ENCODE measurements around the gene PLCH1. TPM values are rescaled to one million over a fixed set of nuclear protein-coding genes. Genes with fewer than 3 reads are reported as not detected.

Gene PLCH1
- total RNA-seq, 1 donor: 11.7 TPM

DNA sequence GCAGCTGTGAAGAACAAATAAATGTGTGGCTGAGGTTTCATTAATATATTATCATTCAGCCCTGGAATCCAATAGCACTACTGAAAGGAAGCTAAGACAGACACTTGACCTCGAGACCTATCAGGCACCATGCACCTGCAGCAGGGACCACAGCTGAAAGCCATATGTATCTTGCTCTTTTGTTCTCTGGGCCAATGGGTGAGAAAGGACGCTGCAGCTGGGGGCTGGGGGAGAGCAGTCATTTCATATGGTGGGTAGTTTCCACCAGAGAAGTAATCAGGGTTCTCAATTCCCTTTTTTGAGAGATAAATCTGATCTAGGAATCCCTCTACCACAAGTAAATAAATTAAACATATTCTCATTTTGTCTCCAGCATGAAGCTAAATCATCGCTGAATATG, 225.8 kb downstream of the PLCH1 start:
- no peak overlapping the region for H3K4me3 ChIP-seq (ENCODE audit: low read depth, low read length)
- no peak for DNase-seq (ENCODE audit: low read depth)
- TF ChIP-seq, protein P1, sequence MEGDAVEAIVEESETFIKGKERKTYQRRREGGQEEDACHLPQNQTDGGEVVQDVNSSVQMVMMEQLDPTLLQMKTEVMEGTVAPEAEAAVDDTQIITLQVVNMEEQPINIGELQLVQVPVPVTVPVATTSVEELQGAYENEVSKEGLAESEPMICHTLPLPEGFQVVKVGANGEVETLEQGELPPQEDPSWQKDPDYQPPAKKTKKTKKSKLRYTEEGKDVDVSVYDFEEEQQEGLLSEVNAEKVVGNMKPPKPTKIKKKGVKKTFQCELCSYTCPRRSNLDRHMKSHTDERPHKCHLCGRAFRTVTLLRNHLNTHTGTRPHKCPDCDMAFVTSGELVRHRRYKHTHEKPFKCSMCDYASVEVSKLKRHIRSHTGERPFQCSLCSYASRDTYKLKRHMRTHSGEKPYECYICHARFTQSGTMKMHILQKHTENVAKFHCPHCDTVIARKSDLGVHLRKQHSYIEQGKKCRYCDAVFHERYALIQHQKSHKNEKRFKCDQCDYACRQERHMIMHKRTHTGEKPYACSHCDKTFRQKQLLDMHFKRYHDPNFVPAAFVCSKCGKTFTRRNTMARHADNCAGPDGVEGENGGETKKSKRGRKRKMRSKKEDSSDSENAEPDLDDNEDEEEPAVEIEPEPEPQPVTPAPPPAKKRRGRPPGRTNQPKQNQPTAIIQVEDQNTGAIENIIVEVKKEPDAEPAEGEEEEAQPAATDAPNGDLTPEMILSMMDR (IDR thresholded peaks at IDR 0.05; ENCODE audit: insufficient read depth, low read depth, low read length): no peak

DNA sequence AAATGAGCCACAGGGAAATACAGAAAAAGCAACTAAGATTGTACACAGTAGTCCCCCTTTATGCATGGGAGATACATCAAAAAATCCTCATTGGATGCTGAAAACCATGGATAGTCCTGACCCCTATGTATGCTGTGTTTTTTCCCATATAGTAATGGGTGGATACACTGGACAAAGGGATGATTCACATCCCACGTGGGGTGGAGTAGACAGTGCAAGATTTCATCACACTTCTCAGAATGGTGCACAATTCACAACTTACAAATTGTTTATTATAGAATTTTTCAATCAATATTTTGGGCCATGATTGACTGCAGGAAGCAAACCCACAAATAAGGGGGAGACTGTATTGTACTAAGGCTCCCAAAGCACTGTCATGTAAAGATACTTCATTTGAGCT, 227.0 kb downstream of the PLCH1 start:
- TF ChIP-seq, protein P1 (IDR thresholded peaks at IDR 0.05; ENCODE audit: insufficient read depth, low read depth, low read length): no peak
- no peak overlapping the region for H3K4me3 ChIP-seq (ENCODE audit: low read depth, low read length)
- peak; percentile 14 for DNase-seq (ENCODE audit: low read depth)

DNA sequence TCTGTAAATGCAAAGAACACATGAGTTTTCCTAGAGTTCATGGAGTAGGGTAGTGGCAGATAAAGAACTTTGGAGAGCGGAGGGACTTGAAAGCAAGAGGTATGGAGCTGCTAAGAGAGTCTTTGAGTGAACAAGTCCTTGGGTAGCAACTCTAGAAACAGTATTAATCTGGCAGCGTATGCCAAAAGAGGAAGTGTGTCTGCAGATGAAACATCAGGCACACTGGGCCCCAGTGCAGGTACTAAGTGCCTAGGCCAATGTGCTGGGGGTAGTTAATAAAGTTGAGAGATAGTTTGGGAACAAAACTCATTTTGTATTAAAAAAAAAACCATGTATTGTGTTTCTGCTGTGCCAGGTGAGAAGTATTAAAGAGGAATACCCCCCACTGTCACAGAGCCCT, 228.4 kb downstream of the PLCH1 start:
- no peak overlapping the region for H3K4me3 ChIP-seq (ENCODE audit: low read depth, low read length)
- DNase-seq (ENCODE audit: low read depth): no peak
- TF ChIP-seq, protein P1 (IDR thresholded peaks at IDR 0.05; ENCODE audit: insufficient read depth, low read depth, low read length): no peak

DNA sequence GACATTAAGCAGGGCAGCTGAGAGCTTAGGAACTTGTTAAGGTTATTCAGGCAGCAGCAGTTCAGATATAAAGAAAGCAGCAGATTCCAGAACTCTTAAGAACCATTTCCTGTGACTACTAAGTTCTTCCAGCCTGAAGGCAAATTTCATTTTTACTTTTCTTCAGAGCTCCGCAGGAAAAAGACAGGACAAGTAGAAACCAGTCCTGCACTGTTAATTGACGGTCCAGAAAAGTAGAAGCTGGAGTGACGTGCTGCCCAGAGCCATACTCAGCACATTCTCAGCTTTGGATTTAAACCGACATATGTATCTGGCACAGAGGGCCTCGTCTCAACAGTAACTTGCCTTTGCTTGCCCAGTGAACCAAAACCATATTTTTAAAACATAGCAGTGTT, 232.0 kb downstream of the PLCH1 start:
- DNase-seq (ENCODE audit: low read depth): no peak
- TF ChIP-seq, protein P1 (IDR thresholded peaks at IDR 0.05; ENCODE audit: insufficient read depth, low read depth, low read length): no peak
- H3K4me3 ChIP-seq (ENCODE audit: low read depth, low read length): no peak overlapping the region

DNA sequence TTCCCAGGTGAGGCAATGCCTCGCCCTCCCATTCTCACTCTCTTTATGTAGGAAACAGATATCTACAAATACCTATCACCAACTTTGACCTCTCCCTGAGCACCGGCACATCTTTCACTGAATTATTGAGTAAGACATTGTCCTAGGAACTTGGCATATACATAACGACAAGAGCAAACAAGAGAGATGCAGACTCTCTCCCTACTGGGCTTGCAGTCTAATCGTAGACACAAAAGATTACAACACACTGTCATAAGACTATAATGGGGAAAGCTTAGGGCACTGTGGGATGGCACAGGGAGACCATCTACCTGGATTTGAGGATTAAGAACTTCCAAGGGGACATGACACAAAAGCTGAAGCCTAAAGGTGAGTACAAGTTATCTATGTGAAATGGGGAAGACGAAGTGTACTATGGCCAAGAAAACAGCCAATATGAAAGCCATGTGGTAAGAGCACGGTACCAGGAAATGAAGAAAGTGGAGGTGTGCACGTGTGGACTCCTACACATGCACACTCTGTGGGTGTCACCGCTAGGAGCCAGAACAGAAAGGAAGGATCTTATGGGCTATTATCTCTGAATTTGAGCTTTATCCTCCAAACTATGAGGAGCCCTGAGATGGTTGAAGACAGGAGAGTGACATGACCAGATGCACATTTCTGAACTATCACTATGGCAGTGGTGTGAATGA, 232.6 kb downstream of the PLCH1 start:
- H3K4me3 ChIP-seq (ENCODE audit: low read depth, low read length): no peak overlapping the region
- no peak for DNase-seq (ENCODE audit: low read depth)
- TF ChIP-seq, protein P1 (IDR thresholded peaks at IDR 0.05; ENCODE audit: insufficient read depth, low read depth, low read length): no peak

DNA sequence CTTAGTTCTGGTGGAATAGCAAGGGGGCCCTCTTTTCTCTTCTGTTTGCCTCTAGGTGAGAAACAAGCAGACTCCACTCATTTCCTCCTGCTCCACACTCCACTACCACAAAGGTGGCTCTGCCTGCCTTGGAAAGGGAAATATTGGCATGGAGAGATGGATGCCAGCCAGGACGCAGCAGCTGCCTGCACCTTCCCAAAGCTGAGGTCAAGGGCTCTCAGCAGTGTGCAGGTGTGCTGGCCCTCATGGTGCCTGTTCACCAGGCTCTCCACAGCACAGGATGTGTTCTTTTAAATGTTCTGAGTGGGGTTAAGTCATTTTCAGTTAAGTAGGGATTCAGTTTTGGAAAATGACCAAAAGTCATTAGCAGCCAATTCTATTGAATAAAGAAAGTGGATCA, 240.2 kb downstream of the PLCH1 start:
- TF ChIP-seq, protein P1 (IDR thresholded peaks at IDR 0.05; ENCODE audit: insufficient read depth, low read depth, low read length): no peak
- no peak for DNase-seq (ENCODE audit: low read depth)
- no peak overlapping the region for H3K4me3 ChIP-seq (ENCODE audit: low read depth, low read length)

DNA sequence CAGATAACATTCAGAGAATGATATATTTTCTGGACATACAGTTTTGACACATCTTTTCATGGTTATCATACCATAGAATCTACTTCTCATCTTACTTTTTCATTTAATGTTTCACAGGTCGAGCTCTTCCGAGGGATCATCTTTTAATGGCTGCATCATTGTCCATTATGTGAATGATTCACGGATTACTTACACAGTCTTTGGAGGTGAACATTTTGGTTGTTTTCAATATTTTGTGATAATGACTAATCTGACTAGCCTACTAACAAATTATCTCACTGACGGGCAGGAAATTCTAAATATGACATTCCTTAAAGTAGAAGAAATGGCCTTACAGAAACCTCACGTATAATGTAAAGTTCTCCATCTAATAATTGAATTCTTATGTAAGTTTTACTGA, 242.2 kb downstream of the PLCH1 start:
- H3K4me3 ChIP-seq (ENCODE audit: low read depth, low read length): no peak overlapping the region
- no peak for DNase-seq (ENCODE audit: low read depth)
- TF ChIP-seq, protein P1 (IDR thresholded peaks at IDR 0.05; ENCODE audit: insufficient read depth, low read depth, low read length): no peak
